NCI-H2196 treated with DMSO at 0.1 percent for 48 hours (cell line): ENCODE data around the gene NTNG2.

Source experiments
- DNase-seq: peaks from one replicate; lab custom pipeline; 2025; ENCODE audit not compliant: unreplicated experiment; lab: John Stamatoyannopoulos, UW

Gene NTNG2

GRCh38 chr9:132146039-132146438 is 15.8 kb upstream of the NTNG2 start:
- no peak for DNase-seq

- DNase-seq: no peak
These were observed 15.3 kb upstream of the NTNG2 start for GRCh38 chr9:132146575-132146974.

- no peak for DNase-seq
These were observed 14.5 kb upstream of the NTNG2 start for GRCh38 chr9:132147331-132147730.

GRCh38 chr9:132147839-132148238 is 14.0 kb upstream of the NTNG2 start:
- DNase-seq: no peak

GRCh38 chr9:132150256-132150655 is 11.6 kb upstream of the NTNG2 start:
- no peak for DNase-seq

- no peak for DNase-seq
These were observed 10.7 kb upstream of the NTNG2 start for GRCh38 chr9:132151118-132151517.

GRCh38 chr9:132152231-132152630 is 9.6 kb upstream of the NTNG2 start:
- DNase-seq: no peak

GRCh38 chr9:132154863-132155567 is 6.8 kb upstream of the NTNG2 start:
- no peak for DNase-seq

GRCh38 chr9:132155568-132155895 is 6.3 kb upstream of the NTNG2 start:
- DNase-seq: no peak

- DNase-seq: no peak
These were observed 5.6 kb upstream of the NTNG2 start for GRCh38 chr9:132156262-132156661.

- no peak for DNase-seq
These were observed 4.3 kb upstream of the NTNG2 start for GRCh38 chr9:132157347-132158116.

- DNase-seq: no peak
These were observed 786 bp upstream of the NTNG2 start for GRCh38 chr9:132160802-132161742.

- no peak for DNase-seq
These were observed 1.1 kb downstream of the NTNG2 start for GRCh38 chr9:132162764-132163456.

GRCh38 chr9:132163457-132163875 is 1.6 kb downstream of the NTNG2 start:
- DNase-seq: no peak

- DNase-seq: no peak
These were observed 2.2 kb downstream of the NTNG2 start for GRCh38 chr9:132163876-132164603.

GRCh38 chr9:132164604-132165362 is 2.9 kb downstream of the NTNG2 start:
- no peak for DNase-seq

- DNase-seq: no peak
These were observed 4.7 kb downstream of the NTNG2 start for GRCh38 chr9:132166599-132166998.

- no peak for DNase-seq
These were observed 5.3 kb downstream of the NTNG2 start for GRCh38 chr9:132167192-132167591.

GRCh38 chr9:132168347-132168746 is 6.5 kb downstream of the NTNG2 start:
- no peak for DNase-seq

GRCh38 chr9:132168851-132169250 is 7.0 kb downstream of the NTNG2 start:
- no peak for DNase-seq
